Activated naive CD4-positive, alpha-beta T cell treated with anti-CD3 and anti-CD28 coated beads, Interleukin-2, amount 10 ng/mL, durations not matched to agents 7 days and 5 days (primary cell): ENCODE data around the gene LUM.
A peak's percentile ranks its signal among the peaks of the same experiment; 100 is the strongest.

ENCODE experiments used
- CTCF ChIA-PET: fragments of 350-600 bp; sonication (Branson Sonifier 250); formaldehyde crosslinking; loops from one replicate; lab custom pipeline; 2021; ENCODE audit warnings: antibody characterized with exemption; lab: Charles Lee
- DNase-seq: peaks from one replicate; pipeline ENCODE4 v3.0.0-alpha.2; 2020
- H3K27ac Mint-ChIP-seq: one replicate; pipeline ENCODE4 v1.8.0; 2021; ENCODE audit warnings: mild to moderate bottlenecking, moderate library complexity, mixed read lengths
- H3K27me3 Mint-ChIP-seq: one replicate; pipeline ENCODE4 v1.8.0; 2021; ENCODE audit warnings: mild to moderate bottlenecking, mixed read lengths
- H3K36me3 Mint-ChIP-seq: one replicate; pipeline ENCODE4 v1.8.0; 2021; ENCODE audit warnings: mixed read lengths
- H3K4me1 Mint-ChIP-seq: one replicate; pipeline ENCODE4 v1.8.0; 2021; ENCODE audit warnings: mixed read lengths
- H3K4me3 Mint-ChIP-seq: one replicate; pipeline ENCODE4 v1.8.0; 2021; ENCODE audit warnings: mild to moderate bottlenecking, moderate library complexity, mixed read lengths
- H3K9me3 Mint-ChIP-seq: one replicate; pipeline ENCODE4 v1.8.0; 2021; ENCODE audit warnings: mixed read lengths

LUM gene

GRCh38 chr12:91126516-91126915, 15.2 kb upstream of the LUM start:
- Mint-ChIP-seq H3K4me3 (no peak overlapping the region), H3K27ac (no peak overlapping the region), H3K9me3 (no peaks in the 10 kb centered on the region), H3K36me3 (no peaks in the 10 kb centered on the region), H3K4me1 (no peaks in the 10 kb centered on the region), H3K27me3 (no peaks in the 10 kb centered on the region)
- no peak for DNase-seq
- CTCF ChIA-PET, result no interaction called here

GRCh38 chr12:91123236-91123916, 12.1 kb upstream of the LUM start:
- H3K4me3 Mint-ChIP-seq, result no peak overlapping the region
- no peaks in the 10 kb centered on the region for H3K4me1 Mint-ChIP-seq
- CTCF ChIA-PET, result no interaction called here
- H3K27ac Mint-ChIP-seq, result no peak overlapping the region
- H3K36me3 Mint-ChIP-seq, result no peaks in the 10 kb centered on the region
- no peaks in the 10 kb centered on the region for H3K27me3 Mint-ChIP-seq
- no peaks in the 10 kb centered on the region for H3K9me3 Mint-ChIP-seq
- DNase-seq, result no peak

DNA sequence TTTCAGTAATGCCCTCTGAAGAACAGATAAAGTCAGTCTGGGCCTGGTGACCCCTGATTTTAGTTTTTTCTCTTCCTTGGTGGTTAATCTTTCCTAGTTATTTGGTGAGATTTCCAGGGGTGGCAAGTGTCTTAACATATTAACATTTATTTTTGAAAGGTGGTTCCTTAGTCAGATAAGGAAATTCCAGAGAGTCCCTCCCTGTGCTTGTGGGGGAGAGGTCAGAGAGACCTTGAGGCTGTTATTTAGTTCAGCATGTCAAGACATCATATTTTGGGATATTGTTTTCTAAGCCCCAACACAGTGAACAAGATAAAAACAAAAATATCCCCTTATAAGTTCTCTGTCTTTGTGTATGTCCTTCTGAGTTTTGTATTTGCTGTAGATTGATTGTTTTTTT, 9.5 kb upstream of the LUM start:
- H3K27ac Mint-ChIP-seq, result no peak overlapping the region
- no peaks in the 10 kb centered on the region for H3K27me3 Mint-ChIP-seq
- CTCF ChIA-PET, result no interaction called here
- no peaks in the 10 kb centered on the region for H3K36me3 Mint-ChIP-seq
- no peak overlapping the region for H3K4me3 Mint-ChIP-seq
- H3K4me1 Mint-ChIP-seq, result no peaks in the 10 kb centered on the region
- H3K9me3 Mint-ChIP-seq, result no peaks in the 10 kb centered on the region
- no peak for DNase-seq

DNA sequence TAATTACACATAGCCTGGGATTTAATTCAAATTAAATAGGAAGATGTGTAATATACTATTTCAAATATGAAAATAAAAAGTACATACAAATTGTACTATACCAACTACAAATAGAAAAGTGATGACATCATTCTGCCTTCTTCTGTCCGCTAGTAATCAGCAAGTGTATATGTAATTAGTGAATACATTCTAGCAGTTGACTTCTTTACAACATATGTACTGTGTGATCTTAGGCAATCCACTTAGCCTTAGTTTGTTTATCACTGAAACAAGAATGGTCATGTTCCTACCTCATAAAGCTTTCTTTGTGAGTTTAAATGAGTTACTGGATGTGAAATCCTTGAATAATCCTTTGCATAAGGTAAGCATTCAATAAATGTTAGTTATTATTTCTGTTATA, 7.8 kb upstream of the LUM start:
- CTCF ChIA-PET, result interaction anchor here (1.5 kb wide), 1 partner anchor 10 kb away, joined by 6 read pairs; no protein-coding TSS in a partner anchor
- Mint-ChIP-seq H3K36me3 (no peaks in the 10 kb centered on the region), H3K27ac (no peak overlapping the region), H3K4me1 (no peaks in the 10 kb centered on the region), H3K9me3 (no peaks in the 10 kb centered on the region), H3K27me3 (no peaks in the 10 kb centered on the region), H3K4me3 (no peak overlapping the region)
- DNase-seq, result no peak

GRCh38 chr12:91113621-91114020, 2.3 kb upstream of the LUM start:
- Mint-ChIP-seq H3K27me3 (no peaks in the 10 kb centered on the region), H3K4me3 (no peak overlapping the region), H3K36me3 (no peaks in the 10 kb centered on the region), H3K27ac (no peak overlapping the region), H3K4me1 (no peaks in the 10 kb centered on the region), H3K9me3 (no peaks in the 10 kb centered on the region)
- CTCF ChIA-PET, result no interaction called here
- DNase-seq, result no peak

DNA sequence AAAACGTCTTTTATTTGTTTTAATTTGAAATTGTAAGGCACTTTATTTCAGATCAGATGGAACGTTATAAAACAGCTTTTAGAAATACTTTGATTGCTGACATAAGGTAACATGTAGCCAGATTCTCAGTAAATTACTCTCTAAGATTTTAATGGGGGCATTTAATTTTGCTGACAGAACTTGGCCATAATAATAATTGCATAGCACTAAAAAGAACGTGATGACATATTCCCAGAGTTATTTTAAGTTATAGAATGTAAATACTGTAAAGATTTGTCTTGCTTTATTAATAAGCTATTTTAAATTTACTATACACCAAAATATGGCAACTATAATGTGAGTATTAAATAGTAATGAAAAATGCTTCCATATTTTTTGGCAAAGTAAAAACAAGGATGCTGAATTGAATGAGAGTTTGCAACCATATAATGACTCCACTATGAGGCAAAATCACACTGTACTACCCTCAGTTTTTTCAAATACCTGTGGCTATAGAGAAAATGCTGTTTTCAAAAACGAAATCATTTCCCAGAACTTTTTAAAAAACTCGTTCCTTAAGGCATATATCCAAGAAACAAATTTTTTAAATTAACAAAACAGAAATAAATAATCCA, 876 bp downstream of the LUM start:
- H3K27me3 Mint-ChIP-seq, result no peaks in the 10 kb centered on the region
- CTCF ChIA-PET, result interaction anchor here (0.6 to 3.9 kb wide), 3 partner anchors 36 to 131 kb away, joined by 3 to 41 read pairs (median 3); no protein-coding TSS in a partner anchor
- no peaks in the 10 kb centered on the region for H3K4me1 Mint-ChIP-seq
- H3K36me3 Mint-ChIP-seq, result no peaks in the 10 kb centered on the region
- H3K27ac Mint-ChIP-seq, result no peak overlapping the region
- H3K4me3 Mint-ChIP-seq, result no peak overlapping the region
- H3K9me3 Mint-ChIP-seq, result no peaks in the 10 kb centered on the region
- DNase-seq, result no peak

DNA sequence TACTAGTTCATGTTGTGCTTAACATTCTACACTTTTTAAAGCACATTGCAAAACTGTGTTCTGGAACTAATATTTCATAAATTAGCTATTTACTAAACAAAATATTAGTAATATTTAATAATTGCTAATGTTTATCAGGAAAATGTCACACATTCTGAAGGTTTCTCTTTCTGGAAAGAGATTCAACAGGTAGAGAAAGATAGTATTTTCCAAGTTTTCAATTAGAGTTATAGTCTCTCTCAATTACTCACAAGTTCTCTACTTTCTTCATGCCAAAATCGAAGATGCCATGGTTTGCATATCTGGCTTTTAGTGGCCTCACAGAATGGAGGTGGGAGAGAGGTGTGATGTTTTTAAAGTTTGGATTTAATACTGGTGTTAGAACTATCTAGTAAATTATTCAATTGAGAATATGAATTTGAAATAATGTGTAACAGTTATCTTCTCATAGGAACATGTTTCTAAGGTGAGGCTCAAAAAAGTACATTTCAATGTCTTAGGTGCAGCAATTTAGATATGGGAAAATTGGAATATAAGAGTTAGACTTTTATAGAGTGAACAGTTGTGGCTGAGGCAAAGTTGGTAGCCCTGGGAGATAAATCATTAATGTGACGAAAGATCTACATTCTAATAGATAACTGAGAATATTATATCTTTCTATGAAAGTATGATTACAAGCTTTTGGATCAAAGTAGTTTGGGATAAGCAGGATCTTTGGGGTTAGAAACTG, 1.5 kb downstream of the LUM start:
- no peaks in the 10 kb centered on the region for H3K4me1 Mint-ChIP-seq
- no peaks in the 10 kb centered on the region for H3K36me3 Mint-ChIP-seq
- no peak overlapping the region for H3K4me3 Mint-ChIP-seq
- DNase-seq, result no peak
- CTCF ChIA-PET, result interaction anchor here (0.6 to 3.9 kb wide), 8 partner anchors 9 to 217 kb away, joined by 3 to 41 read pairs (median 6); no protein-coding TSS in a partner anchor
- H3K9me3 Mint-ChIP-seq, result no peaks in the 10 kb centered on the region
- H3K27ac Mint-ChIP-seq, result no peak overlapping the region
- no peaks in the 10 kb centered on the region for H3K27me3 Mint-ChIP-seq

- CTCF ChIA-PET, result interaction anchor here (0.6 to 3.9 kb wide), 17 partner anchors 8 to 1340 kb away, joined by 3 to 41 read pairs (median 5); no protein-coding TSS in a partner anchor
- H3K9me3 Mint-ChIP-seq, result no peaks in the 10 kb centered on the region
- no peaks in the 10 kb centered on the region for H3K36me3 Mint-ChIP-seq
- H3K27ac Mint-ChIP-seq, result no peak overlapping the region
- no peaks in the 10 kb centered on the region for H3K4me1 Mint-ChIP-seq
- no peaks in the 10 kb centered on the region for H3K27me3 Mint-ChIP-seq
- DNase-seq, result peak; percentile 67
- no peak overlapping the region for H3K4me3 Mint-ChIP-seq
These were observed 2.1 kb downstream of the LUM start for GRCh38 chr12:91109148-91109564.

DNA sequence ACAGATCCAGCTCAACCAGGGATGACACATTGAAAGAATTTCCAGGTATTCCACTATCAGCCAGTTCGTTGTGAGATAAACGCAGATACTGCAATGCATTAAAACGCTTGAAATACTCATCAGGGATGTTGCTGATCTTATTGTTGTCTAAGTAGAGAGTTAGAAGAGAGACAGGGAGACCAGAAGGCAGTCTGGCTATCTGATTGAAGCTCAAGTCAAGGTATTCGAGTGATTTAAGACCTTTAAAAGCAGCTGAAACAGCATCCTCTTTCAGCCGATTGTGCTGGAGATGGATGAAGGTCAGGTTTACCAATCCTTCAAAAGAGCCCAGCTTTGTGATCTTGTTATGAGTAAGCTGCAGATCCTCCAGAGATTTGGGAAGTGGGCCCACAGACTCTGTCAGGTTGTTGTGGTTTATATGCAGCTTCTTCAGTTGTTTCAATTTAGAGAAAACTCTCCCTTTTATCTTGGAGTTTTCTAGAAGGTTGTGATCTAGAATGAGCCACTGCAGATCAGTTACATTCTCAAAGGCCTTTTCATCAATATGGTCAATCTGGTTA, 3.0 kb downstream of the LUM start:
- Mint-ChIP-seq H3K4me3 (no peak overlapping the region), H3K36me3 (no peaks in the 10 kb centered on the region), H3K9me3 (no peaks in the 10 kb centered on the region), H3K4me1 (no peaks in the 10 kb centered on the region), H3K27me3 (no peaks in the 10 kb centered on the region), H3K27ac (no peak overlapping the region)
- DNase-seq, result no peak
- CTCF ChIA-PET, result interaction anchor here (0.6 to 3.9 kb wide), 18 partner anchors 7 to 219 kb away, joined by 3 to 41 read pairs (median 5); no protein-coding TSS in a partner anchor

DNA sequence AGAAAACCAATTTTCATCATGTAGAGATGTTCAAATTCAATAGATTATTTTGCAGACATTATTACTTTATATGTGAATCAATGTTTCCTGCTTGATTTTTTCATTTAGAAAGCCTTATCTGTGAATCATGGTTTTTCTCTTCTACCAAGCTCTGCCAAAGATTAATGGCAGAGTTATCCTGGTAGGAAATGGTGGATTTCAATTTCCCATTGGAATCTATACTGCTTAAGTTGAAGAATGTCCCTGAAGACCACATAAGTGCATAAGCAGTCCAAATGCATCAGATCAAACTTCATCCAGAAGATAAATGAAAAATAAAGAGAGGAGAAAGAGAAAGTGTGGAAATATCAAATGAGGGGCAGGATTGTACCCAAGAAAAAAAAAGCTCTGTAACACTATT, 5.0 kb downstream of the LUM start:
- CTCF ChIA-PET, result no interaction called here

DNA sequence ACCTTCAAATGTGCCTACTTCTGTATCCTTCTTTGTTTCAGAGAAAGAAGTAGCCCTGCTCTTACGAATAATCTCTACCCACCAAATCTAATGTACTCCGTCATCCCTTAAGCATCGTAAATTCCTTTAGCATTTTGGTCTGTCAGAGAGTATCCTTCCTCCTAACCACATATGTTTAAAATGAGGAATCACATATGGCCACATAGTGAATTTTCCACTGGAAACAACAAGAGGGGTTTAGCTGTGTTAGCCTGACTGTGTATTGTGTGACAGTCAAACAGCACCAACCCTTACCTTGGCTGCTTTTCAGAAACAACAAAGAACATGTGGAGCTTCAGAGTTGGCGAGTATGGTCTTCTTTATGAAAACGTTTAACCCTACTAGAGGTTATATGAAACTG, 5.5 kb downstream of the LUM start:
- no peak overlapping the region for H3K4me3 Mint-ChIP-seq
- H3K36me3 Mint-ChIP-seq, result no peaks in the 10 kb centered on the region
- no peaks in the 10 kb centered on the region for H3K4me1 Mint-ChIP-seq
- no peak for DNase-seq
- H3K27ac Mint-ChIP-seq, result no peak overlapping the region
- no peaks in the 10 kb centered on the region for H3K9me3 Mint-ChIP-seq
- no peaks in the 10 kb centered on the region for H3K27me3 Mint-ChIP-seq
- CTCF ChIA-PET, result no interaction called here

More for the DNA sequence above, 5.0 kb downstream of the LUM start:
- H3K4me1 Mint-ChIP-seq, result no peaks in the 10 kb centered on the region
- no peaks in the 10 kb centered on the region for H3K9me3 Mint-ChIP-seq
- H3K4me3 Mint-ChIP-seq, result no peak overlapping the region
- no peak for DNase-seq
- no peaks in the 10 kb centered on the region for H3K36me3 Mint-ChIP-seq
- H3K27ac Mint-ChIP-seq, result no peak overlapping the region
- H3K27me3 Mint-ChIP-seq, result no peaks in the 10 kb centered on the region

DNA sequence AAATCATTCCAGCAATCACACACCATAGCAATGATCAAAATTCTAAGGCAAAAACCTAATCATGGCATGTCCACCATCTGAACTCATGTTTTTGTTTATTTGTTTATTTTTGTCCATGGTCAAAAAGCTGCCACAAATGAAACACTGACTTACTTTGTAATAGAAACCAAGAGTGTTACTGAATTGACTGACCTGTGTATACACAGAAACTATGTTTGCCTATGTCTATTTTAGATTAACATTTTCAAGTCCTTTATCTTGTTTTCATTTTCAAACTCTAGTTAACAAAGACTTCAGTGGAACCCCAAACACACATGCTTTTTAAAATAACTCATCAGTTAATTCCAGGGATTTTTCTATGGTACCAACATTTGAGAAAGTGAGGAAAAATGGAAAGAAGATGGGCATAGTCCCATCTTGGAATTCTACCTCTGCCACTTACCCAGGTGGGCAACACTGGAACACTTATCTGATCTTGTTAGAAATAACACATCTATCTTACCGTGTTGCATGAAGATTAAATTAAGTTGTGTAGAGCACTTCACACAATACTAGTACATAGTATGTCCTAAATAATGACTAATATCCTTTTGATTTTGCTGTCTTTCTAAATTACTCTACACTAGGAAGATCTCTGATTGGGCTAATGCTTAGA, 6.4 kb downstream of the LUM start:
- H3K9me3 Mint-ChIP-seq, result no peaks in the 10 kb centered on the region
- no peak overlapping the region for H3K27ac Mint-ChIP-seq
- no peaks in the 10 kb centered on the region for H3K36me3 Mint-ChIP-seq
- no peaks in the 10 kb centered on the region for H3K4me1 Mint-ChIP-seq
- DNase-seq, result no peak
- CTCF ChIA-PET, result no interaction called here
- H3K4me3 Mint-ChIP-seq, result no peak overlapping the region
- H3K27me3 Mint-ChIP-seq, result no peaks in the 10 kb centered on the region

GRCh38 chr12:91103624-91104023, 7.7 kb downstream of the LUM start:
- H3K4me3 Mint-ChIP-seq, result no peak overlapping the region
- no peaks in the 10 kb centered on the region for H3K27me3 Mint-ChIP-seq
- H3K4me1 Mint-ChIP-seq, result no peaks in the 10 kb centered on the region
- DNase-seq, result no peak
- H3K27ac Mint-ChIP-seq, result no peak overlapping the region
- no peaks in the 10 kb centered on the region for H3K36me3 Mint-ChIP-seq
- H3K9me3 Mint-ChIP-seq, result no peaks in the 10 kb centered on the region
- CTCF ChIA-PET, result no interaction called here

DNA sequence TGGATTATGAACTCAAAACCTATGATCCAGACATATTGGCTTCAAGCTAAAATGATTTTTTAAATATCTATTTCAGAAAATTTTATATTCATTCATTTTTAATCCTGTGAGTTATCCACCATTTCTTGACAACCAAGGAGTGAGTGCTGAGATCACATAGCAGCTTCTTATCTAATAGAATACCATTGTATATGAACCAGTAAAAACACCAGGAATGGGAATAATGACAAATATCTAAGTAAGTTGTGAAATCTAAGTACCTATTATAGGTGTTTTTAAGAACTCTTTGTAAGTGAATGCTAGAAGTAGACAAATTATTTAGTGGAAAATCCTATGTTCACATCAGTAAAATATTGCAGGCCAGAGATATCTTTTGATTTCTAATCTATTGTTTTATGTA, 8.2 kb downstream of the LUM start:
- Mint-ChIP-seq H3K27me3 (no peaks in the 10 kb centered on the region), H3K4me1 (no peaks in the 10 kb centered on the region), H3K9me3 (no peaks in the 10 kb centered on the region), H3K36me3 (no peaks in the 10 kb centered on the region), H3K4me3 (no peak overlapping the region), H3K27ac (no peak overlapping the region)
- CTCF ChIA-PET, result no interaction called here
- no peak for DNase-seq
